Gastroesophageal sphincter (tissue), 3 donors: ENCODE results near the gene BTBD2.

Experiments
- EP300 ChIP-seq: sonication (generic); formaldehyde crosslinking; IDR thresholded peaks from one replicate; pipeline ENCODE4 v1.6.1; 2017; ENCODE audit warnings: antibody characterized with exemption, mild to moderate bottlenecking
- POLR2A ChIP-seq, 2 donors: fragments of 450-650 bp; IDR thresholded peaks; one replicate each; pipeline ENCODE4 v1.6.1; 2017; ENCODE audit warnings: antibody characterized with exemption in 2 of 2, mild to moderate bottlenecking in 2 of 2, moderate library complexity in 1 of 2
- POLR2AphosphoS5 ChIP-seq: sonication (generic); formaldehyde crosslinking; IDR thresholded peaks from one replicate; pipeline ENCODE4 v1.6.1; 2017; ENCODE audit warnings: antibody characterized with exemption
- TF ChIP-seq, protein P1 (sequence below), 4 experiments: fragments of 200-600 bp in 2 of 4; fragments of 450-650 bp in 2 of 4; sonication (generic) in 1 of 4; IDR thresholded peaks; one replicate each; pipeline ENCODE4 v1.5.1; 2017 to 2019; ENCODE audit warnings: antibody characterized with exemption in 4 of 4, mild to moderate bottlenecking in 2 of 4, moderate library complexity in 2 of 4

- TF ChIP-seq, protein P1, sequence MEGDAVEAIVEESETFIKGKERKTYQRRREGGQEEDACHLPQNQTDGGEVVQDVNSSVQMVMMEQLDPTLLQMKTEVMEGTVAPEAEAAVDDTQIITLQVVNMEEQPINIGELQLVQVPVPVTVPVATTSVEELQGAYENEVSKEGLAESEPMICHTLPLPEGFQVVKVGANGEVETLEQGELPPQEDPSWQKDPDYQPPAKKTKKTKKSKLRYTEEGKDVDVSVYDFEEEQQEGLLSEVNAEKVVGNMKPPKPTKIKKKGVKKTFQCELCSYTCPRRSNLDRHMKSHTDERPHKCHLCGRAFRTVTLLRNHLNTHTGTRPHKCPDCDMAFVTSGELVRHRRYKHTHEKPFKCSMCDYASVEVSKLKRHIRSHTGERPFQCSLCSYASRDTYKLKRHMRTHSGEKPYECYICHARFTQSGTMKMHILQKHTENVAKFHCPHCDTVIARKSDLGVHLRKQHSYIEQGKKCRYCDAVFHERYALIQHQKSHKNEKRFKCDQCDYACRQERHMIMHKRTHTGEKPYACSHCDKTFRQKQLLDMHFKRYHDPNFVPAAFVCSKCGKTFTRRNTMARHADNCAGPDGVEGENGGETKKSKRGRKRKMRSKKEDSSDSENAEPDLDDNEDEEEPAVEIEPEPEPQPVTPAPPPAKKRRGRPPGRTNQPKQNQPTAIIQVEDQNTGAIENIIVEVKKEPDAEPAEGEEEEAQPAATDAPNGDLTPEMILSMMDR (IDR thresholded peaks at IDR 0.05): no peak
- no peak for TF ChIP-seq POLR2AphosphoS5
- TF ChIP-seq POLR2A (IDR thresholded peaks at IDR 0.05): no peak
- no peak for TF ChIP-seq EP300
Observed at GRCh38 chr19:2048104-2048958, 32.8 kb upstream of the BTBD2 start.
